ENCODE measurements around the gene C17orf107. TPM values are rescaled to one million over a fixed set of nuclear protein-coding genes. Genes with fewer than 3 reads are reported as not detected.

C17orf107 gene
- polyA plus RNA-seq, 6 donors from 2014 or later = 1.6 to 2.6 (median 2.1) TPM; not detected in 1

Other genes with a start within 250 kb of the C17orf107 start
- 10 to 100 TPM in 1 of 6 donors, 1 to 10 TPM in 5; 5.6 to 13.1 (median 9.1) TPM for gene PELP1, start 195.4 kb upstream of the C17orf107 start, polyA plus RNA-seq (ENCODE audit: low read depth in 6 of 6)
- gene ARRB2, start 188.9 kb upstream of the C17orf107 start, polyA plus RNA-seq (ENCODE audit: low read depth in 6 of 6) = 10 to 100 TPM; 12.1 to 23.7 (median 14.9) TPM
- 10 to 100 TPM; 20.1 to 63.4 (median 48.3) TPM for gene MED11, start 168.1 kb upstream of the C17orf107 start, polyA plus RNA-seq (ENCODE audit: low read depth in 6 of 6)
- gene ZMYND15, start 159.7 kb upstream of the C17orf107 start, polyA plus RNA-seq (ENCODE audit: low read depth in 6 of 6) = under 1 TPM in 1 of 6 donors, not detected in 5; 0.40 TPM
- gene CXCL16, start 159.6 kb upstream of the C17orf107 start, polyA plus RNA-seq (ENCODE audit: low read depth in 6 of 6) = 10 to 100 TPM; 12.2 to 19.8 (median 18.4) TPM
- gene TM4SF5, start 127.7 kb upstream of the C17orf107 start, polyA plus RNA-seq (ENCODE audit: low read depth in 6 of 6) = not detected
- gene VMO1, start 113.2 kb upstream of the C17orf107 start, polyA plus RNA-seq (ENCODE audit: low read depth in 6 of 6) = not detected
- gene GLTPD2, start 110.6 kb upstream of the C17orf107 start, polyA plus RNA-seq (ENCODE audit: low read depth in 6 of 6) = not detected
- 100 to 1,000 TPM; 237 to 479 (median 273) TPM for gene PSMB6, start 103.4 kb upstream of the C17orf107 start, polyA plus RNA-seq (ENCODE audit: low read depth in 6 of 6)
- gene PLD2, start 92.4 kb upstream of the C17orf107 start, polyA plus RNA-seq (ENCODE audit: low read depth in 6 of 6) = 1 to 10 TPM in 5 of 6 donors, under 1 TPM in 1; 0.54 to 4.6 (median 3.7) TPM
- gene MINK1, start 66.2 kb upstream of the C17orf107 start, polyA plus RNA-seq (ENCODE audit: low read depth in 6 of 6) = 10 to 100 TPM in 1 of 6 donors, 1 to 10 TPM in 5; 1.1 to 13.6 (median 6.6) TPM
- gene CHRNE, start 3.6 kb downstream of the C17orf107 start, polyA plus RNA-seq (ENCODE audit: low read depth in 6 of 6) = under 1 TPM in 5 of 6 donors, not detected in 1; 0.18 to 0.59 (median 0.37) TPM
- under 1 TPM in 4 of 6 donors, not detected in 2; 0.42 to 1.00 (median 0.56) TPM for gene GP1BA, start 32.7 kb downstream of the C17orf107 start, polyA plus RNA-seq (ENCODE audit: low read depth in 6 of 6)
- gene SLC25A11, start 40.5 kb downstream of the C17orf107 start, polyA plus RNA-seq (ENCODE audit: low read depth in 6 of 6) = 10 to 100 TPM; 61.0 to 89.1 (median 71.4) TPM
- gene RNF167, start 40.7 kb downstream of the C17orf107 start, polyA plus RNA-seq (ENCODE audit: low read depth in 6 of 6) = 10 to 100 TPM; 19.9 to 25.8 (median 22.7) TPM
- 1,000 to 10,000 TPM; 1,151 to 1,601 (median 1,370) TPM for gene PFN1, start 49.0 kb downstream of the C17orf107 start, polyA plus RNA-seq (ENCODE audit: low read depth in 6 of 6)
- gene ENO3, start 51.6 kb downstream of the C17orf107 start, polyA plus RNA-seq (ENCODE audit: low read depth in 6 of 6) = 1 to 10 TPM in 4 of 6 donors, under 1 TPM in 1, not detected in 1; 0.79 to 3.2 (median 1.2) TPM
- 100 to 1,000 TPM in 3 of 6 donors, 10 to 100 TPM in 3; 92.4 to 171 (median 104) TPM for gene SPAG7, start 68.3 kb downstream of the C17orf107 start, polyA plus RNA-seq (ENCODE audit: low read depth in 6 of 6)
- gene CAMTA2, start 88.1 kb downstream of the C17orf107 start, polyA plus RNA-seq (ENCODE audit: low read depth in 6 of 6) = 10 to 100 TPM in 1 of 6 donors, 1 to 10 TPM in 5; 3.3 to 16.7 (median 5.2) TPM
- gene INCA1, start 98.0 kb downstream of the C17orf107 start, polyA plus RNA-seq (ENCODE audit: low read depth in 6 of 6) = under 1 TPM in 3 of 6 donors, not detected in 3; 0.40 to 0.98 (median 0.41) TPM
- 1 to 10 TPM in 3 of 6 donors, under 1 TPM in 2, not detected in 1; 0.16 to 3.6 (median 2.0) TPM for gene KIF1C, start 98.4 kb downstream of the C17orf107 start, polyA plus RNA-seq (ENCODE audit: low read depth in 6 of 6)
- not detected for gene SLC52A1, start 135.9 kb downstream of the C17orf107 start, polyA plus RNA-seq (ENCODE audit: low read depth in 6 of 6)
- gene ZFP3, start 178.9 kb downstream of the C17orf107 start, polyA plus RNA-seq (ENCODE audit: low read depth in 6 of 6) = 1 to 10 TPM; 1.7 to 4.1 (median 3.6) TPM
- gene ZNF232, start 212.3 kb downstream of the C17orf107 start, polyA plus RNA-seq (ENCODE audit: low read depth in 6 of 6) = 10 to 100 TPM in 3 of 6 donors, 1 to 10 TPM in 3; 6.3 to 25.3 (median 10.1) TPM
- under 1 TPM; 0.06 to 0.37 (median 0.12) TPM for gene USP6, start 216.5 kb downstream of the C17orf107 start, polyA plus RNA-seq (ENCODE audit: low read depth in 6 of 6)